ENCODE data around the gene SAC3D1. TPM values are rescaled to one million over a fixed set of nuclear protein-coding genes. Genes with fewer than 3 reads are reported as not detected.
"Not testable (repeated sequence)": the region's sequence is repeated elsewhere in the genome, so short reads cannot be mapped to it uniquely, and the experiment has no call there.

SAC3D1 gene
- total and polyA plus RNA-seq, 2 of the 8 experiments (the other 6 are each of a cell fraction or from before 2014, with no cell fraction given), result 19.4 to 25.8 TPM

DNA sequence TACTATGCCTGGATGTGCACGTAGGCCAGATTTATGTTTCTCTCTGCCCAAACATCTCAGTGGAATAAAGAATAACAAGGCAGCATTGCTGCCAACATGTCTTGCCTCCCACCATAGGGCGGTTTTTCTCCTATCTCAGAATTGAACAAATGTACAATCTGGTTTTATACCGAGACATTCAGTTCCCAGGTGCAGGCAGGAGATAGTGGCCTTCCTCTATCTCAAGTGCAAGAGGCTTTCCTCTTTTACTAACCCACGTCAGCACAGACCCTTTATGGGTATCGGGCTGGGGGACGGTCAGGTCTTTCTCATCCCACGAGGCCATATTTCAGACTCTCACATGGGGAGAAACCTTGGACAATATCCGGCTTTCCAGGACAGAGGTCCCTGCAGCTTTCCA lies 17.5 kb upstream of the SAC3D1 start:
- H3K79me1 ChIP-seq (ENCODE audit: low read depth, low read length); H3K23me2 ChIP-seq (ENCODE audit: low read depth, low read length); H2BK15ac ChIP-seq (ENCODE audit: low read length); H2AFZ ChIP-seq (ENCODE audit: low read length); H2BK120ac ChIP-seq (replicated peaks; ENCODE audit: low read depth, low read length); H2BK12ac ChIP-seq (ENCODE audit: low read depth, low read length); H4K91ac ChIP-seq (replicated peaks; ENCODE audit: insufficient read length, low read length); H4K20me1 ChIP-seq (replicated peaks in 1 of 2; ENCODE audit: control insufficient read depth in 1 of 2, insufficient read depth in 2 of 2, low read length in 2 of 2); H4K8ac ChIP-seq (ENCODE audit: extremely low read depth, insufficient read depth, low read length); H2BK5ac ChIP-seq (ENCODE audit: low read depth, low read length); H3K9me3 ChIP-seq (ENCODE audit: insufficient read depth in 2 of 2, low read depth in 1 of 2, low read length in 1 of 2); H3K79me2 ChIP-seq (ENCODE audit: control insufficient read depth in 1 of 2, insufficient read depth in 2 of 2, low read length in 2 of 2); H3K4me1 ChIP-seq (replicated peaks in 1 of 4; ENCODE audit: control insufficient read depth in 3 of 4, insufficient read depth in 4 of 4, low read length in 3 of 4); H3K27me3 ChIP-seq (replicated peaks in 1 of 4; ENCODE audit: control insufficient read depth in 3 of 4, extremely low read depth in 1 of 4, insufficient read depth in 3 of 4, low read length in 3 of 4); H3K4ac ChIP-seq (replicated peaks; ENCODE audit: insufficient read length, low read depth, low read length); FAIRE-seq; H2AK5ac ChIP-seq (ENCODE audit: low read depth, low read length); H3K23ac ChIP-seq (ENCODE audit: insufficient read length); H3K4me3 ChIP-seq (ENCODE audit: extremely low read depth in 1 of 4, insufficient read depth in 2 of 4, low read depth in 3 of 4, low read length in 4 of 4); H3K14ac ChIP-seq (ENCODE audit: insufficient read length); DNase-seq (ENCODE audit: low read depth in 1 of 2, low spot score in 2 of 2); H3K56ac ChIP-seq (replicated peaks; ENCODE audit: insufficient read length, low read depth, low read length); H3K18ac ChIP-seq (ENCODE audit: extremely low read depth, low read length); H4K5ac ChIP-seq (ENCODE audit: insufficient read length, low read depth, low read length); H3K9ac ChIP-seq (replicated peaks in 1 of 4; ENCODE audit: extremely low read depth in 1 of 4, low read depth in 3 of 4, low read length in 3 of 4); H2BK20ac ChIP-seq (ENCODE audit: low read length); H3K4me2 ChIP-seq (ENCODE audit: insufficient read depth in 1 of 2, low read depth in 2 of 2, low read length in 2 of 2); H3K27ac ChIP-seq (ENCODE audit: low read depth, low read length): not testable (repeated sequence)
- WGBS, 2 experiments (ENCODE audit: extremely low coverage in 1 of 2, insufficient coverage in 1 of 2, insufficient read length in 1 of 2, insufficient replicate concordance in 2 of 2, low coverage in 1 of 2, low lambda C conversion rate in 2 of 2, missing lambda C conversion rate in 1 of 2), result 93% methylated on average over 8 of the region's 8 CpGs; no CpG with 5 or more reads in 1 of the 2 experiments
- H3K36me3 ChIP-seq (ENCODE audit: control insufficient read depth in 2 of 4, insufficient read depth in 4 of 4, low read length in 3 of 4), result peaks cover 3 to 24% (median 16%) of the 10 kb centered on the region in 4 experiments; a peak in 6 of 8 replicates
- ChIA-PET POLR2A (ENCODE audit: partially characterized antibody) (interaction anchor here (1.1 to 1.2 kb wide), 2 partner anchors 43 to 73 kb away, joined by 3 read pairs; no protein-coding TSS in a partner anchor), CTCF (ENCODE audit: partially characterized antibody) (interaction anchor here (1.3 to 2.6 kb wide), 3 partner anchors 9 to 53 kb away, joined by 3 to 14 read pairs (median 11); partner anchors contain the start of gene ARL2)
